SK-N-SH (cell line): ENCODE results near the gene PIGN. TPM values are rescaled to one million over a fixed set of nuclear protein-coding genes. Genes with fewer than 3 reads are reported as not detected.

Experiments used
- CTCF ChIA-PET: fragments of 300-600, 350-600 bp; formaldehyde crosslinking; extraction: SDS; loops from one replicate; lab custom pipeline; 2021; lab: Yijun Ruan, JAX
- POLR2A ChIA-PET: fragments of 350-600 bp; sonication (Branson Sonifier 250); formaldehyde crosslinking; extraction: SDS; loops from one replicate; lab custom pipeline; 2020; ENCODE audit warnings: antibody characterized with exemption, inconsistent platforms; lab: Yijun Ruan, JAX
- DNase-seq: peaks from one replicate; pipeline ENCODE4 v3.0.0; 2012
- H2AFZ ChIP-seq: fragments of 200-600 bp; sonication (generic); 2 replicates; pipeline ENCODE4 v1.8.1; 2016; ENCODE audit warnings: antibody characterized with exemption, mild to moderate bottlenecking, low read depth
- H3F3A ChIP-seq: fragments of 200-600 bp; sonication (generic); replicated peaks from 2 replicates; pipeline ENCODE3; 2016; ENCODE audit warnings: antibody characterized with exemption, mild to moderate bottlenecking; ENCODE audit not compliant: insufficient read depth
- H3K27ac ChIP-seq, 2 experiments: fragments of 200-500 bp in 1 of 2; fragments of 200-600 bp in 1 of 2; sonication (Bioruptor generic) in 1 of 2; sonication (generic), shearing (Covaris generic) in 1 of 2; 2 replicates each; pipeline versions ENCODE4 v1.5.1 to v1.6.1; 2014 to 2016; ENCODE audit warnings: low read depth in 2 of 2, inconsistent platforms in 1 of 2, low read length in 1 of 2, mild to moderate bottlenecking in 1 of 2, mixed read lengths in 1 of 2
- H3K27me3 ChIP-seq: fragments of 200-600 bp; sonication (generic), shearing (Covaris generic); 2 replicates; pipeline ENCODE4 v1.6.1; 2016; ENCODE audit warnings: mixed run types; ENCODE audit not compliant: insufficient read depth
- H3K36me3 ChIP-seq, 2 experiments: fragments of 200-500 bp in 1 of 2; fragments of 200-600 bp in 1 of 2; sonication (Bioruptor generic) in 1 of 2; sonication (generic) in 1 of 2; replicated peaks in 1 of 2; 2 replicates each; pipeline versions ENCODE3 to v1.5.1; 2014 to 2016; ENCODE audit warnings: low read length in 1 of 2, mild to moderate bottlenecking in 1 of 2; ENCODE audit not compliant: insufficient read depth in 2 of 2, control insufficient read depth in 1 of 2
- H3K4me1 ChIP-seq, 2 experiments: fragments of 200-500 bp in 1 of 2; fragments of 200-600 bp in 1 of 2; sonication (Bioruptor generic) in 1 of 2; sonication (generic), shearing (Covaris generic) in 1 of 2; 2 replicates each; pipeline versions ENCODE4 v1.5.1 to v1.6.1; 2014 to 2016; ENCODE audit warnings: low read depth in 1 of 2, low read length in 1 of 2, mixed run types in 1 of 2; ENCODE audit not compliant: insufficient read depth in 2 of 2, control insufficient read depth in 1 of 2
- H3K4me2 ChIP-seq: fragments of 200-600 bp; sonication (generic), shearing (Covaris generic); 2 replicates; pipeline ENCODE4 v1.6.1; 2017; ENCODE audit warnings: mixed run types
- H3K4me3 ChIP-seq, 2 experiments: fragments of 200-500 bp in 1 of 2; fragments of 200-600 bp in 1 of 2; sonication (Bioruptor generic) in 1 of 2; sonication (generic), shearing (Covaris generic) in 1 of 2; 2 replicates each; pipeline versions ENCODE4 v1.5.1 to v1.8.1; 2014 to 2016; ENCODE audit warnings: low read depth in 2 of 2, inconsistent platforms in 1 of 2, low read length in 1 of 2, mild to moderate bottlenecking in 1 of 2, mixed read lengths in 1 of 2, moderate library complexity in 1 of 2
- H3K79me2 ChIP-seq: fragments of 200-600 bp; sonication (generic); 2 replicates; pipeline ENCODE4 v1.8.1; 2017; ENCODE audit warnings: mild to moderate bottlenecking; ENCODE audit not compliant: insufficient read depth
- H3K9ac ChIP-seq: fragments of 200-600 bp; sonication (generic); 2 replicates; pipeline ENCODE4 v1.6.1; 2017; ENCODE audit warnings: mixed run types
- H3K9me2 ChIP-seq: fragments of 200-600 bp; sonication (generic); 2 replicates; pipeline ENCODE4 v1.6.1; 2017; ENCODE audit warnings: mixed run types
- H3K9me3 ChIP-seq: fragments of 200-600 bp; sonication (generic); 2 replicates; pipeline ENCODE4 v1.6.1; 2017; ENCODE audit warnings: mixed run types, mild to moderate bottlenecking, moderate library complexity
- H4K20me1 ChIP-seq: fragments of 200-600 bp; sonication (generic); 2 replicates; pipeline ENCODE4 v1.6.1; 2017; ENCODE audit warnings: mild to moderate bottlenecking, mixed run types; ENCODE audit not compliant: insufficient read depth
- CHD2 ChIP-seq: fragments of 150-350 bp; IDR thresholded peaks from 2 replicates; pipeline ENCODE4 v1.6.1; 2018; ENCODE audit warnings: low read length; ENCODE audit not compliant: partially characterized antibody
- FOXM1 ChIP-seq: IDR thresholded peaks from 2 replicates; pipeline ENCODE4 v1.4.0; 2012; ENCODE audit warnings: low read depth, mild to moderate bottlenecking
- GABPA ChIP-seq: IDR thresholded peaks from 2 replicates; pipeline ENCODE4 v1.4.0; 2012; ENCODE audit warnings: low read depth, mild to moderate bottlenecking
- IRF3 ChIP-seq: fragments of 150-350 bp; IDR thresholded peaks from 2 replicates; pipeline ENCODE4 v1.6.1; 2016; ENCODE audit warnings: mild to moderate bottlenecking, low read depth, low read length
- MAX ChIP-seq: IDR thresholded peaks from 2 replicates; pipeline ENCODE4 v1.4.0; 2012; ENCODE audit warnings: low read depth
- MXI1 ChIP-seq: IDR thresholded peaks from 2 replicates; pipeline ENCODE4 v1.6.1; 2012; ENCODE audit warnings: mild to moderate bottlenecking, low read depth, low read length, improper control_type of control experiment
- NFIC ChIP-seq: IDR thresholded peaks from 2 replicates; pipeline ENCODE4 v1.4.0; 2012; ENCODE audit warnings: borderline replicate concordance
- NRF1 ChIP-seq: IDR thresholded peaks from 2 replicates; pipeline ENCODE4 v1.6.1; 2012; ENCODE audit warnings: low read depth, mild to moderate bottlenecking, low read length
- PBX3 ChIP-seq: IDR thresholded peaks from 2 replicates; pipeline ENCODE4; 2012
- POLR2AphosphoS5 ChIP-seq: IDR thresholded peaks from 2 replicates; pipeline ENCODE4 v1.6.1; 2012; ENCODE audit warnings: low read depth, low read length
- RCOR1 ChIP-seq: fragments of 150-350 bp; IDR thresholded peaks from 2 replicates; pipeline ENCODE4 v1.6.1; 2017; ENCODE audit warnings: antibody characterized with exemption, low read length
- RFX5 ChIP-seq: IDR thresholded peaks from 2 replicates; pipeline ENCODE4 v1.6.1; 2012; ENCODE audit warnings: mild to moderate bottlenecking, improper control_type of control experiment, low read length
- RXRA ChIP-seq: IDR thresholded peaks from 2 replicates; pipeline ENCODE4 v1.4.0; 2012; ENCODE audit warnings: low read depth, mild to moderate bottlenecking, borderline replicate concordance
- SIN3A ChIP-seq: IDR thresholded peaks from 2 replicates; pipeline ENCODE4 v1.6.1; 2012; ENCODE audit warnings: low read depth, mild to moderate bottlenecking, low read length, moderate library complexity, borderline replicate concordance
- SMC3 ChIP-seq: IDR thresholded peaks from 2 replicates; pipeline ENCODE4 v1.6.1; 2012; ENCODE audit warnings: low read depth, low read length, improper control_type of control experiment
- TAF1 ChIP-seq: IDR thresholded peaks from 2 replicates; pipeline ENCODE4 v1.6.1; 2012; ENCODE audit warnings: low read depth, mild to moderate bottlenecking, low read length, moderate library complexity, borderline replicate concordance
- TCF12 ChIP-seq: IDR thresholded peaks from 2 replicates; pipeline ENCODE4 v1.4.0; 2012
- TEAD4 ChIP-seq: IDR thresholded peaks from 2 replicates; pipeline ENCODE4 v1.4.0; 2012; ENCODE audit warnings: mild to moderate bottlenecking, borderline replicate concordance; ENCODE audit not compliant: insufficient read depth
- USF2 ChIP-seq: fragments of 150-350 bp; IDR thresholded peaks from 2 replicates; pipeline ENCODE4 v1.6.1; 2017; ENCODE audit warnings: antibody characterized with exemption, low read length, low read depth, borderline replicate concordance
- YY1 ChIP-seq: IDR thresholded peaks from 2 replicates; pipeline ENCODE4 v1.4.0; 2012; ENCODE audit warnings: low read depth, mild to moderate bottlenecking
- WGBS: methylation state at CpG from one replicate; pipeline ENCODE4 v1.1.6; 2017; ENCODE audit warnings: low lambda C conversion rate; 5-methylcytosine and 5-hydroxymethylcytosine counted together
- polyA plus RNA-seq, 3 experiments: library from polyadenylated mRNA; depleted of rRNA; stranded (reverse); fragments of >200 nt; gene quantifications; 2 replicates each; pipeline ENCODE4 v1.2.3, GENCODE V29; 2012

The PIGN gene
- polyA plus RNA-seq, 1 of the 3 experiments (the other 2 are of a cell fraction) = 6.1 TPM

GRCh38 chr18:62009521-62009920 lies 177.3 kb downstream of the PIGN start:
- Histone ChIP-seq H3K79me2 (no peaks in the 10 kb centered on the region), H3K27ac (no peak overlapping the region), H3K36me3 (no peaks in the 10 kb centered on the region), H3K9ac (no peak overlapping the region), H3K4me1 (no peaks in the 10 kb centered on the region), H3K27me3 (no peaks in the 10 kb centered on the region), H3K4me2 (no peak overlapping the region), H3K9me3 (peaks cover 4% of the 10 kb centered on the region; the same call in 1 of the 2 replicates), H3K9me2 (no peaks in the 10 kb centered on the region), H3K4me3 (no peak overlapping the region), H3F3A (no peaks in the 10 kb centered on the region), H2AFZ (0 out of 2 replicates have a peak overlapping the region, but pooled peaks have one; percentile 4), H4K20me1 (no peaks in the 10 kb centered on the region)
- TF ChIP-seq TAF1 (no peak), RFX5 (no peak)
- ChIA-PET CTCF (no interaction called here), POLR2A (no interaction called here)
- no peak for DNase-seq
- WGBS = 32% methylated on average over 3 of the region's 3 CpGs

- Histone ChIP-seq H3K36me3 (no peaks in the 10 kb centered on the region), H3K9ac (no peak overlapping the region), H3K27me3 (no peaks in the 10 kb centered on the region), H3K4me1 (peaks cover 2 to 12% of the 10 kb centered on the region in 2 experiments; a peak in 3 of 4 replicates), H4K20me1 (no peaks in the 10 kb centered on the region), H3K27ac (no peak overlapping the region), H2AFZ (no peak overlapping the region), H3K4me3 (no peak overlapping the region), H3F3A (peaks cover 29% of the 10 kb centered on the region), H3K4me2 (no peak overlapping the region), H3K79me2 (no peaks in the 10 kb centered on the region), H3K9me3 (peaks cover 12% of the 10 kb centered on the region; the same call in 1 of the 2 replicates), H3K9me2 (no peaks in the 10 kb centered on the region)
- ChIA-PET CTCF (interaction anchor here (1.2 kb wide), 1 partner anchor 11 kb away, joined by 3 read pairs; no protein-coding TSS in a partner anchor), POLR2A (no interaction called here)
- no peak for DNase-seq
- TF ChIP-seq CHD2 (no peak), MXI1 (no peak)
Measured at GRCh38 chr18:62001396-62001795, 185.5 kb downstream of the PIGN start.

- no peaks in the 10 kb centered on the region for H3K36me3 ChIP-seq
- H2AFZ ChIP-seq = no peak overlapping the region
- ChIA-PET CTCF (no interaction called here), POLR2A (no interaction called here)
- no peaks in the 10 kb centered on the region for H3K9me2 ChIP-seq
- 0 out of 2 replicates have a peak, but pooled peaks cover 8% of the 10 kb centered on the region for H3K9me3 ChIP-seq
- peaks cover 32% of the 10 kb centered on the region for H3F3A ChIP-seq
- H3K4me3 ChIP-seq = peak overlapping the region in 1 of 2 experiments; percentile 8; a peak in 1 of 4 replicates
- peak overlapping the region; percentile 87 to 89 for H3K27ac ChIP-seq
- peak; percentile 3 for DNase-seq
- peak overlapping the region; percentile 38; the same call in 1 of the 2 replicates for H3K4me2 ChIP-seq
- H3K79me2 ChIP-seq = no peaks in the 10 kb centered on the region
- H3K9ac ChIP-seq = peak overlapping the region; percentile 35; the same call in 1 of the 2 replicates
- no peaks in the 10 kb centered on the region for H3K27me3 ChIP-seq
- H4K20me1 ChIP-seq = no peaks in the 10 kb centered on the region
- H3K4me1 ChIP-seq = peaks cover 2 to 19% of the 10 kb centered on the region in 2 experiments; a peak in 3 of 4 replicates
- no peak for TF ChIP-seq SIN3A
- TF ChIP-seq IRF3 = no peak
- peak; percentile 78 for TF ChIP-seq NFIC
- TF ChIP-seq RFX5 = no peak
- TF ChIP-seq TAF1 = no peak
- TF ChIP-seq MAX = peak; percentile 42
- TF ChIP-seq FOXM1 = peak; percentile 88
- TF ChIP-seq GABPA = peak; percentile 43; the same call in 1 of the 2 replicates
- peak; percentile 51 for TF ChIP-seq PBX3
- 0 out of 2 replicates have a peak, but pooled peaks have one; percentile 36 for TF ChIP-seq YY1
- TF ChIP-seq RXRA = peak; percentile 66; the same call in 1 of the 2 replicates
- peak; percentile 88 for TF ChIP-seq TEAD4
- no peak for TF ChIP-seq USF2
- TF ChIP-seq TCF12 = peak; percentile 97
- no peak for TF ChIP-seq NRF1
- no peak for TF ChIP-seq SMC3
- no peak for TF ChIP-seq RCOR1
- TF ChIP-seq POLR2AphosphoS5 = peak; percentile 60; the same call in 1 of the 2 replicates
Measured at GRCh38 chr18:61998957-61999356, 187.9 kb downstream of the PIGN start.
